IgD-negative memory B cell (primary cell): ENCODE data around the gene OR4E1. TPM values are rescaled to one million over a fixed set of nuclear protein-coding genes. Genes with fewer than 3 reads are reported as not detected.

ENCODE experiments used
- H3K27ac Mint-ChIP-seq, 3 donors: one replicate each; pipeline ENCODE4 v1.8.0; 2020 to 2022; ENCODE audit warnings: mild to moderate bottlenecking in 3 of 3, mixed read lengths in 3 of 3, moderate library complexity in 1 of 3
- H3K27me3 Mint-ChIP-seq: one replicate; pipeline ENCODE4 v1.8.0; 2021; ENCODE audit warnings: mixed read lengths
- H3K36me3 Mint-ChIP-seq: one replicate; pipeline ENCODE4 v1.8.0; 2020; ENCODE audit warnings: mild to moderate bottlenecking, mixed read lengths
- H3K4me1 Mint-ChIP-seq, 3 donors: one replicate each; pipeline ENCODE4 v1.8.0; 2020 to 2022; ENCODE audit warnings: mixed read lengths in 3 of 3, mild to moderate bottlenecking in 1 of 3
- H3K4me3 Mint-ChIP-seq, 4 donors: one replicate each; pipeline ENCODE4 v1.8.0; 2020 to 2022; ENCODE audit warnings: mild to moderate bottlenecking in 4 of 4, mixed read lengths in 4 of 4, moderate library complexity in 3 of 4
- H3K9me3 Mint-ChIP-seq, 3 donors: one replicate each; pipeline ENCODE4 v1.8.0; 2020 to 2021; ENCODE audit warnings: mixed read lengths in 3 of 3, mild to moderate bottlenecking in 1 of 3
- polyA plus RNA-seq: library from polyadenylated mRNA; unstranded; fragments of 300-500 nt; fragmentation: Illumina TruSeq; gene quantifications from one replicate; pipeline ENCODE4 v1.2.3, GENCODE V29; 2021

The OR4E1 gene
- polyA plus RNA-seq, 1 donor from 2014 or later: not detected

GRCh38 chr14:21626491-21627230 is 47.0 kb downstream of the OR4E1 start:
- Mint-ChIP-seq H3K4me1 (no peaks in the 10 kb centered on the region), H3K27me3 (peaks cover 13% of the 10 kb centered on the region), H3K27ac (no peak overlapping the region), H3K4me3 (no peak overlapping the region), H3K36me3 (no peaks in the 10 kb centered on the region), H3K9me3 (peaks cover 2 to 5% (median 5%) of the 10 kb centered on the region in 3 donors)

Other genes starting within 250 kb of the OR4E1 start
- gene CHD8, start 217.7 kb downstream of the OR4E1 start, polyA plus RNA-seq: 44.4 TPM
- 8.2 TPM for gene RAB2B, start 196.9 kb downstream of the OR4E1 start, polyA plus RNA-seq
- gene TOX4, start 196.6 kb downstream of the OR4E1 start, polyA plus RNA-seq: 91.0 TPM
- gene METTL3, start 162.5 kb downstream of the OR4E1 start, polyA plus RNA-seq: 20.6 TPM
- gene SALL2, start 147.5 kb downstream of the OR4E1 start, polyA plus RNA-seq: 0.34 TPM
- not detected for gene OR10G3, start 93.7 kb downstream of the OR4E1 start, polyA plus RNA-seq
- gene OR10G2, start 38.9 kb downstream of the OR4E1 start, polyA plus RNA-seq: not detected
- gene OR4E2, start 20.0 kb downstream of the OR4E1 start, polyA plus RNA-seq: not detected